Nephron progenitor cell (in vitro differentiated cells): ENCODE results near the gene OR1E1.
A peak's percentile ranks its signal among the peaks of the same experiment; 100 is the strongest.
"Not testable (repeated sequence)": the region's sequence is repeated elsewhere in the genome, so short reads cannot be mapped to it uniquely, and the experiment has no call there.

Source experiments
- DNase-seq: peaks from one replicate; pipeline ENCODE4 v3.0.0; 2021
- H3K27ac Mint-ChIP-seq: 2 replicates; pipeline ENCODE4 v1.8.0; 2021; ENCODE audit warnings: mild to moderate bottlenecking, moderate library complexity, mixed read lengths
- H3K27me3 Mint-ChIP-seq: 2 replicates; pipeline ENCODE4 v1.8.0; 2021; ENCODE audit warnings: mild to moderate bottlenecking, low read depth, mixed read lengths; ENCODE audit not compliant: poor library complexity
- H3K36me3 Mint-ChIP-seq: 2 replicates; pipeline ENCODE4 v1.8.0; 2021; ENCODE audit warnings: low read depth, mixed read lengths
- H3K4me1 Mint-ChIP-seq: 2 replicates; pipeline ENCODE4 v1.8.0; 2021; ENCODE audit warnings: mixed read lengths
- H3K4me3 Mint-ChIP-seq: 2 replicates; pipeline ENCODE4 v1.8.0; 2021; ENCODE audit warnings: mild to moderate bottlenecking, moderate library complexity, mixed read lengths
- H3K9me3 Mint-ChIP-seq: 2 replicates; pipeline ENCODE4 v1.8.0; 2021; ENCODE audit warnings: mild to moderate bottlenecking, moderate library complexity, mixed read lengths
- CTCF ChIP-seq: fragments of 200-600 bp; sonication (generic); IDR thresholded peaks from 2 replicates; pipeline ENCODE4 v1.5.0; 2021; ENCODE audit warnings: antibody characterized with exemption

The OR1E1 gene

GRCh38 chr17:3418222-3418621, 20.0 kb upstream of the OR1E1 start:
- no peak for DNase-seq
- Mint-ChIP-seq H3K4me1 (no peaks in the 10 kb centered on the region), H3K27me3 (no peaks in the 10 kb centered on the region), H3K36me3 (no peaks in the 10 kb centered on the region), H3K4me3 (no peak overlapping the region), H3K9me3 (peaks cover 37% of the 10 kb centered on the region), H3K27ac (no peak overlapping the region)
- TF ChIP-seq CTCF: no peak

GRCh38 chr17:3415610-3416009, 17.4 kb upstream of the OR1E1 start:
- Mint-ChIP-seq H3K27ac (no peak overlapping the region), H3K4me1 (no peaks in the 10 kb centered on the region), H3K9me3 (peaks cover 46% of the 10 kb centered on the region), H3K4me3 (no peak overlapping the region), H3K27me3 (no peaks in the 10 kb centered on the region), H3K36me3 (no peaks in the 10 kb centered on the region)
- no peak for TF ChIP-seq CTCF
- no peak for DNase-seq

DNA sequence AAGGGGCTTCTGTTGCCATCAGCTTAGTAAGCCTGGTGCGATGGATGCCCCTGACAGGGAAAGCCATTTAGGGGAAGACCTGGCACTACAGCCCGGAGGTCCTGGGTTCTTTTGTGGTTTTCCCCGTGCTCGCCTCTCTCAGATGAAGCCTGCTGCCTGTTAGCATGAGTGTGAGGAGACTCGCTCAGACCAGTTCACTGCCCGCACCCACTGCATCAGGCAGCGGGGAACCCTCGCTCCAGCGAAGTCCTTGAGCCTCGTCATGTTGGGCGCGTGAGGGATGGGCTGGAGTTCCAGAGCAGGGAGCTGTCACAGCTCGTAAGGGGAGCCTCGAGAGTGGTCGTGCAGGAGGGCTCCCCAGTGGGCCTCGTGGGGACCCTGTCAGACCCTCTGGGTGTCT, 14.0 kb upstream of the OR1E1 start:
- H3K4me3 Mint-ChIP-seq, H3K36me3 Mint-ChIP-seq, H3K4me1 Mint-ChIP-seq, DNase-seq, H3K27me3 Mint-ChIP-seq, H3K27ac Mint-ChIP-seq: not testable (repeated sequence)
- H3K9me3 Mint-ChIP-seq: peaks cover 55% of the 10 kb centered on the region

- no peaks in the 10 kb centered on the region for H3K27me3 Mint-ChIP-seq
- no peak within 1 kb of the TSS for H3K4me3 Mint-ChIP-seq
- TF ChIP-seq CTCF: no peak
- H3K27ac Mint-ChIP-seq: no peak within 1 kb of the TSS
- peaks cover 65% of the 10 kb centered on the region for H3K9me3 Mint-ChIP-seq
- DNase-seq: no peak
- H3K36me3 Mint-ChIP-seq: no peaks in the 10 kb centered on the region
- no peaks in the 10 kb centered on the region for H3K4me1 Mint-ChIP-seq
These were observed 12.9 kb upstream of the OR1E1 start, which contains the start of gene OR3A3 for GRCh38 chr17:3411070-3411469. TSS of gene OR3A3 (plus strand) at chr17:3411370.

GRCh38 chr17:3403856-3404255, 5.6 kb upstream of the OR1E1 start:
- not testable (repeated sequence) for H3K36me3 Mint-ChIP-seq, H3K27me3 Mint-ChIP-seq, DNase-seq, H3K4me1 Mint-ChIP-seq, H3K4me3 Mint-ChIP-seq, H3K27ac Mint-ChIP-seq
- peaks cover 67% of the 10 kb centered on the region for H3K9me3 Mint-ChIP-seq

GRCh38 chr17:3401786-3402185, 3.6 kb upstream of the OR1E1 start:
- peaks cover 60% of the 10 kb centered on the region for H3K9me3 Mint-ChIP-seq
- H3K27me3 Mint-ChIP-seq: no peaks in the 10 kb centered on the region
- H3K4me3 Mint-ChIP-seq: no peak overlapping the region
- no peak for TF ChIP-seq CTCF
- no peak overlapping the region for H3K27ac Mint-ChIP-seq
- DNase-seq: no peak
- H3K36me3 Mint-ChIP-seq: no peaks in the 10 kb centered on the region
- H3K4me1 Mint-ChIP-seq: no peaks in the 10 kb centered on the region

GRCh38 chr17:3400055-3400454, 1.8 kb upstream of the OR1E1 start:
- TF ChIP-seq CTCF: no peak
- Mint-ChIP-seq H3K27me3 (no peaks in the 10 kb centered on the region), H3K4me3 (no peak overlapping the region), H3K9me3 (peaks cover 54% of the 10 kb centered on the region), H3K4me1 (no peaks in the 10 kb centered on the region), H3K36me3 (no peaks in the 10 kb centered on the region), H3K27ac (no peak overlapping the region)
- no peak for DNase-seq

GRCh38 chr17:3397801-3398200, 409 bp downstream of the OR1E1 start:
- H3K4me3 Mint-ChIP-seq, H3K36me3 Mint-ChIP-seq, H3K27ac Mint-ChIP-seq, H3K4me1 Mint-ChIP-seq, H3K27me3 Mint-ChIP-seq: not testable (repeated sequence)
- peak; percentile 42 for DNase-seq
- H3K9me3 Mint-ChIP-seq: peaks cover 52% of the 10 kb centered on the region
